ENCODE results near the gene IKZF2. TPM values are rescaled to one million over a fixed set of nuclear protein-coding genes. Genes with fewer than 3 reads are reported as not detected.

Gene IKZF2
- total RNA-seq (1 to 10 TPM; 3.0 to 8.6 (median 3.3) TPM), polyA plus RNA-seq (1 to 10 TPM in 1 of 2 donors, under 1 TPM in 1; 0.65 to 1.1 TPM)

GRCh38 chr2:213151437-213152064 lies at the start of gene IKZF2:
TSS of gene IKZF2 (minus strand) at chr2:213151612. CDS start at chr2:213148629, 2,983 bp downstream.
- no peaks in the 10 kb centered on the region for H3K27me3 ChIP-seq
- TF ChIP-seq, protein P1, sequence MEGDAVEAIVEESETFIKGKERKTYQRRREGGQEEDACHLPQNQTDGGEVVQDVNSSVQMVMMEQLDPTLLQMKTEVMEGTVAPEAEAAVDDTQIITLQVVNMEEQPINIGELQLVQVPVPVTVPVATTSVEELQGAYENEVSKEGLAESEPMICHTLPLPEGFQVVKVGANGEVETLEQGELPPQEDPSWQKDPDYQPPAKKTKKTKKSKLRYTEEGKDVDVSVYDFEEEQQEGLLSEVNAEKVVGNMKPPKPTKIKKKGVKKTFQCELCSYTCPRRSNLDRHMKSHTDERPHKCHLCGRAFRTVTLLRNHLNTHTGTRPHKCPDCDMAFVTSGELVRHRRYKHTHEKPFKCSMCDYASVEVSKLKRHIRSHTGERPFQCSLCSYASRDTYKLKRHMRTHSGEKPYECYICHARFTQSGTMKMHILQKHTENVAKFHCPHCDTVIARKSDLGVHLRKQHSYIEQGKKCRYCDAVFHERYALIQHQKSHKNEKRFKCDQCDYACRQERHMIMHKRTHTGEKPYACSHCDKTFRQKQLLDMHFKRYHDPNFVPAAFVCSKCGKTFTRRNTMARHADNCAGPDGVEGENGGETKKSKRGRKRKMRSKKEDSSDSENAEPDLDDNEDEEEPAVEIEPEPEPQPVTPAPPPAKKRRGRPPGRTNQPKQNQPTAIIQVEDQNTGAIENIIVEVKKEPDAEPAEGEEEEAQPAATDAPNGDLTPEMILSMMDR (IDR thresholded peaks at IDR 0.05): no peak
- intact Hi-C loops (cut with DNase I): loop anchor here in 2 of 3 donors (5.0 to 10.0 kb wide), 2 partner anchors 374 to 377 kb away; no protein-coding TSS in a partner anchor
- peak; percentile 82 to 92 (median 90) for ATAC-seq
- no peak for FAIRE-seq
- H3K36me3 ChIP-seq: no peaks in the 10 kb centered on the region
- peaks cover 0 to 18% (median 4%) of the 10 kb centered on the region in 3 donors for H3K4me1 ChIP-seq
- peak; percentile 83 to 91 (median 84) for DNase-seq
- H3K27ac ChIP-seq: peak within 1 kb of the TSS; percentile 92 to 98 (median 95)
- peak within 1 kb of the TSS; percentile 57 to 83 (median 80) for H3K4me3 ChIP-seq
- no peaks in the 10 kb centered on the region for H3K9me3 ChIP-seq
- 1% methylated on average over 42 to 87 of the region's 87 CpGs for WGBS, 2 donors

DNA sequence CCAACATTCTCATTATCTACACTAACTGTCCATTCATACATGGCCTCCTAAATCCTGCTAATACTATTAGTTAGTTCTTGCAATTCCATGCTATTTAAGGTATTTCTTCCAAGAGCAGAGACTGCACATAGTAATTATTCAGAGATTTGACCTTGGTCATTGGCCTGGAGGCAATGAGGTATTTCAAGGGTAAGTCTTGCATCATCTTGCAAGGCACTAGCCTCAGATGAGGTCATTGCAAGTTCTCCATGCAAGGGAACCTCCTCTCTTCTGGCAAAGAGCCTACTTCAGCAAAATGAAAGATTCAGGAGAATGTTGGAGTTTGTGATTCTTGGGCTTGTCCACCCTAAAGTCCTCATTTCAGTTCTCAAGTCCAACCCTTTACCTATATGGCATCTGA lies 48.5 kb upstream of the IKZF2 start:
- DNase-seq (no peak), FAIRE-seq (no peak), ATAC-seq (no peak)
- H3K27me3 ChIP-seq: no peaks in the 10 kb centered on the region
- no peak overlapping the region for H3K27ac ChIP-seq
- no peaks in the 10 kb centered on the region for H3K9me3 ChIP-seq
- TF ChIP-seq, protein P1 (IDR thresholded peaks at IDR 0.05): no peak
- H3K4me3 ChIP-seq: no peak overlapping the region
- H3K36me3 ChIP-seq: no peaks in the 10 kb centered on the region
- H3K4me1 ChIP-seq: peaks cover 0 to 8% (median 3%) of the 10 kb centered on the region in 3 donors
- intact Hi-C loops (cut with DNase I): no loop called here

- ATAC-seq: peak; percentile 45 to 70 (median 56)
These were observed 37.8 kb upstream of the IKZF2 start for GRCh38 chr2:213189001-213189899.

DNA sequence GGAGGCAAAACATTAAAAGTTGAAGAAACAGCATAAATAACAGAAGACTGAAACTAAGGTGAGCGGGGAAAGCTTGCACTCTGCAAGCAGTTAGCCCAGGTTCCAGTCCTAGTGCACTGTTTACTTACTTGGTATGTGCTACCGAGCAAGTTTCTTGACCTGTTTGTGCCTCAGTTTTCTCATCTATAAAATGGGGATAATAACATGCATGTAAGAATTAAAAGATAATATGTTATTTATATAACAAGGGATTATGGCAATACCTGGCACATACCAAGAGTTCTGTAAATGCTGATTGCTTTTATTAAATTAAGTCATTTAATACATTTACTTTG lies 37.1 kb upstream of the IKZF2 start:
- Histone ChIP-seq H3K36me3 (no peaks in the 10 kb centered on the region), H3K27me3 (no peaks in the 10 kb centered on the region), H3K4me1 (no peaks in the 10 kb centered on the region), H3K4me3 (no peak overlapping the region), H3K27ac (peak overlapping the region in 1 of 4 donors; percentile 6), H3K9me3 (no peaks in the 10 kb centered on the region)
- no peak for DNase-seq
- ATAC-seq: peak in 2 of 4 donors; percentile 36 to 38
- intact Hi-C loops (cut with DNase I): no loop called here
- WGBS, 2 donors: 62 to 72% methylated on average over 2 of the region's 2 CpGs
- TF ChIP-seq, protein P1 (IDR thresholded peaks at IDR 0.05): no peak
- no peak for FAIRE-seq

More at GRCh38 chr2:213189001-213189899, 37.8 kb upstream of the IKZF2 start:
- Histone ChIP-seq H3K27ac (no peak overlapping the region), H3K9me3 (no peaks in the 10 kb centered on the region), H3K27me3 (no peaks in the 10 kb centered on the region), H3K4me3 (no peak overlapping the region), H3K36me3 (no peaks in the 10 kb centered on the region), H3K4me1 (no peaks in the 10 kb centered on the region)
- intact Hi-C loops (cut with DNase I): no loop called here
- DNase-seq: no peak
- no peak for FAIRE-seq
- WGBS, 2 donors: 22 to 30% methylated on average over 16 of the region's 16 CpGs
- TF ChIP-seq, protein P1 (IDR thresholded peaks at IDR 0.05): no peak
